HepG2 (cell line): Measurements from ENCODE around the gene RALY. TPM values are rescaled to one million over a fixed set of nuclear protein-coding genes. Genes with fewer than 3 reads are reported as not detected.
A peak's percentile ranks its signal among the peaks of the same experiment; 100 is the strongest.

Source experiments
- FOSL2 ChIP-seq: sonication (generic); formaldehyde crosslinking; IDR thresholded peaks from 2 replicates; pipeline ENCODE4 v1.4.0; 2020; ENCODE audit warnings: missing genetic modification reagents
- HES4 ChIP-seq: sonication (generic); formaldehyde crosslinking; IDR thresholded peaks from 2 replicates; pipeline ENCODE4 v1.9.0; 2021; ENCODE audit warnings: mild to moderate bottlenecking, missing genetic modification reagents, borderline replicate concordance
- LCORL ChIP-seq, 2 experiments: fragments of 450-650 bp in 1 of 2; sonication (generic) in 1 of 2; formaldehyde crosslinking in 1 of 2; IDR thresholded peaks; 2 replicates each; pipeline versions ENCODE4 v1.5.0 to v1.6.1; 2017 to 2020; ENCODE audit warnings: antibody characterized with exemption in 1 of 2, missing genetic modification reagents in 1 of 2
- MTF2 ChIP-seq: sonication (generic); formaldehyde crosslinking; IDR thresholded peaks from 2 replicates; pipeline ENCODE4 v1.5.0; 2020; ENCODE audit warnings: missing genetic modification reagents, borderline replicate concordance
- NCOA2 ChIP-seq: sonication (generic); formaldehyde crosslinking; IDR thresholded peaks from 2 replicates; pipeline ENCODE4 v1.8.0; 2022; ENCODE audit warnings: inconsistent platforms
- NFYC ChIP-seq: IDR thresholded peaks from 2 replicates; pipeline ENCODE4 v1.6.1; 2016; ENCODE audit warnings: missing genetic modification reagents, missing compliant biosample characterization
- PAX8 ChIP-seq: sonication (generic); formaldehyde crosslinking; IDR thresholded peaks from 2 replicates; pipeline ENCODE4 v1.8.0; 2022; ENCODE audit warnings: mild to moderate bottlenecking, missing genetic modification reagents, borderline replicate concordance
- RCOR2 ChIP-seq: IDR thresholded peaks from 2 replicates; pipeline ENCODE4 v1.6.1; 2016; ENCODE audit warnings: missing biosample characterization, missing genetic modification reagents
- SALL2 ChIP-seq: sonication (generic); formaldehyde crosslinking; IDR thresholded peaks from 2 replicates; pipeline ENCODE4 v1.8.1; 2023; ENCODE audit warnings: mild to moderate bottlenecking, missing genetic modification reagents, inconsistent platforms
- SMAD1 ChIP-seq: sonication (generic); formaldehyde crosslinking; IDR thresholded peaks from 2 replicates; pipeline ENCODE4 v1.4.0; 2020; ENCODE audit warnings: missing genetic modification reagents, low read depth, mild to moderate bottlenecking, borderline replicate concordance
- TCF7 ChIP-seq: sonication (generic); IDR thresholded peaks from 2 replicates; pipeline ENCODE4 v1.6.1; 2016; ENCODE audit warnings: antibody characterized with exemption, low read depth
- TSC22D2 ChIP-seq: sonication (generic); formaldehyde crosslinking; IDR thresholded peaks from 2 replicates; pipeline ENCODE4 v1.5.1; 2020; ENCODE audit warnings: missing genetic modification reagents, mild to moderate bottlenecking, borderline replicate concordance
- ZBTB42 ChIP-seq: sonication (generic); formaldehyde crosslinking; IDR thresholded peaks from 2 replicates; pipeline ENCODE4 v1.5.0; 2020; ENCODE audit warnings: mild to moderate bottlenecking, missing genetic modification reagents
- ZEB1 ChIP-seq: IDR thresholded peaks from 2 replicates; pipeline ENCODE4 v1.6.1; 2012; ENCODE audit warnings: mild to moderate bottlenecking, low read depth, inconsistent platforms; ENCODE audit not compliant: insufficient replicate concordance
- ZNF143 ChIP-seq: sonication (generic); formaldehyde crosslinking; IDR thresholded peaks from 2 replicates; pipeline ENCODE4 v1.4.0; 2020; ENCODE audit warnings: missing genetic modification reagents
- ZNF564 ChIP-seq: sonication (generic); formaldehyde crosslinking; IDR thresholded peaks from 2 replicates; pipeline ENCODE4 v1.8.1; 2023; ENCODE audit warnings: mild to moderate bottlenecking, missing genetic modification reagents
- ZNF660 ChIP-seq: sonication (generic); formaldehyde crosslinking; IDR thresholded peaks from 2 replicates; pipeline ENCODE4 v1.5.1; 2020; ENCODE audit warnings: mild to moderate bottlenecking, low read depth, missing genetic modification reagents, borderline replicate concordance
- ZSCAN29 ChIP-seq: sonication (generic); formaldehyde crosslinking; conservative IDR thresholded peaks from 2 replicates; pipeline ENCODE4 v1.4.0; 2020; ENCODE audit warnings: mild to moderate bottlenecking, missing genetic modification reagents
- polyA plus RNA-seq, 8 experiments: library from polyadenylated mRNA; depleted of rRNA in 3 of 8; stranded (reverse) in 7 of 8; unstranded in 1 of 8; fragments of >200 nt; fragmentation: Illumina TruSeq in 4 of 8; extraction: Trizol in 4 of 8; gene quantifications; 2 replicates each; pipeline versions ENCODE4 v1.2.1 to v1.2.3, GENCODE V29; 2011 to 2016; ENCODE audit warnings: low read depth in 4 of 8, missing spikeins in 1 of 8, mixed read lengths in 1 of 8; ENCODE audit not compliant: insufficient read depth in 1 of 8
- total RNA-seq, 5 experiments: library from RNA; depleted of rRNA; stranded (reverse); fragments of >200 nt; fragmentation: Illumina TruSeq; extraction: Trizol; gene quantifications; 2 replicates each; pipeline ENCODE4 v1.2.3, GENCODE V29; 2016; ENCODE audit warnings: low read depth in 1 of 5
- TF ChIP-seq, protein P1 (sequence below): sonication (generic); formaldehyde crosslinking; IDR thresholded peaks from 2 replicates; pipeline ENCODE4 v1.5.1; 2020; ENCODE audit warnings: mild to moderate bottlenecking, missing genetic modification reagents, moderate library complexity
- TF ChIP-seq, protein P2 (sequence below): sonication (generic); formaldehyde crosslinking; IDR thresholded peaks from 2 replicates; pipeline ENCODE4; 2020; ENCODE audit warnings: missing genetic modification reagents, mild to moderate bottlenecking, borderline replicate concordance
- TF ChIP-seq, protein P3 (sequence below): sonication (generic); formaldehyde crosslinking; IDR thresholded peaks from 2 replicates; pipeline ENCODE4 v1.4.0; 2020; ENCODE audit warnings: missing genetic modification reagents, low read depth, mild to moderate bottlenecking, borderline replicate concordance
- TF ChIP-seq, protein P4 (sequence below): sonication (generic); formaldehyde crosslinking; IDR thresholded peaks from 2 replicates; pipeline ENCODE4 v1.8.1; 2023; ENCODE audit warnings: mild to moderate bottlenecking, inconsistent platforms, moderate library complexity, missing genetic modification reagents, borderline replicate concordance

RALY gene
- total and polyA plus RNA-seq, 2 of the 13 experiments (the other 11 are each of a cell fraction or from before 2014, with no cell fraction given): 178 to 186 TPM

DNA sequence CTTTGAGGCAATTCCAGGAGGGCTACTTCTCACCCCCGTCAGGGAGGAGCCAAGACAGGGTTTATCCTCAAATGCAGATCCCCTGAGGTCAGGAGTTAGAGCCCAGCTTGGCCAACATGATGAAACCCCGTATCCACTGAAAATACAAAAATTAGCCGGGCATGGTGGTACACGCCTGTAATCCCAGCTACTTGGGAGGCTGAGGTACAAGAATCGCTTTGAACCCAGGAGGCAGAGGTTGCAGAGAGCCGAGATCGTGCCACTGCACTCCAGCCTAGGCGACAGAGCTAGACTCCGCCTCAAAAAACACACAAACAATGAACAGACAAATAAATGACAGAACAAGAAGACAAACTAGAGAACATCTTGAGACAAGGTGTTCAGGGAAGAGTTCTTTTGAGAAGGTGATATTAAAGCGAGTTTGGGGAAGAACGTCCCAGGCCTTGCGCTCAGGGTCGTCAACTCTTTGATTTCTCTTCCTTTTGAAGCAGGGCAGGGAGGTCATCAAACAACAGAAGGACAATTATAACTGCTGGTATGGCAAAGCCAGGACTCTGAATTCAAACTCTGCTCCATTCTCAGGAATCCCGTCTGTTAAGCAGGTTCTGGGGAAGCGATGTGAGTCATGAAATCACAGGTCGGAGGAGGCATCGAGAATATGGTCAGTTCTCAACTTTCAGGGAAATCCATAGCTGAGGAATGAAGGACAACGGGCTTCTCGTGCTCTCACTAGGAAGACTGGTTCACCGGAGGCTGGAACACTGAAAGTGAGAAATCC is 1.4 kb upstream of the RALY start (continued):
- TF ChIP-seq LCORL (IDR thresholded peaks at IDR 0.05) (no peak), LCORL (CRISPR knock-in tag; IDR thresholded peaks at IDR 0.05) (0 out of 2 replicates have a peak, but pooled peaks have one; percentile 12), ZSCAN29 (CRISPR knock-in tag) (0 out of 2 replicates have a peak, but pooled peaks have one; percentile 11), TSC22D2 (CRISPR knock-in tag) (peak; percentile 10; the same call in 1 of the 2 replicates), SMAD1 (CRISPR knock-in tag) (0 out of 2 replicates have a peak, but pooled peaks have one; percentile 59), PAX8 (CRISPR knock-in tag) (0 out of 2 replicates have a peak, but pooled peaks have one; percentile 15), RCOR2 (CRISPR knock-in tag) (peak; percentile 20; the same call in 1 of the 2 replicates), NCOA2 (CRISPR knock-in tag) (peak; percentile 25; the same call in 1 of the 2 replicates), SALL2 (0 out of 2 replicates have a peak, but pooled peaks have one; percentile 11), FOSL2 (CRISPR knock-in tag) (peak; percentile 5; the same call in 1 of the 2 replicates), ZNF143 (CRISPR knock-in tag) (no peak), NFYC (CRISPR knock-in tag) (no peak; the same call in 1 of the 2 replicates), ZBTB42 (CRISPR knock-in tag) (peak; percentile 72; the same call in 1 of the 2 replicates), ZEB1 (peak; percentile 18), TCF7 (peak; percentile 40; the same call in 1 of the 2 replicates), ZNF564 (peak; percentile 66; the same call in 1 of the 2 replicates), ZNF660 (no peak), HES4 (CRISPR knock-in tag) (peak; percentile 75; the same call in 1 of the 2 replicates), MTF2 (CRISPR knock-in tag) (0 out of 2 replicates have a peak, but pooled peaks have one; percentile 20)
- TF ChIP-seq, protein P1, sequence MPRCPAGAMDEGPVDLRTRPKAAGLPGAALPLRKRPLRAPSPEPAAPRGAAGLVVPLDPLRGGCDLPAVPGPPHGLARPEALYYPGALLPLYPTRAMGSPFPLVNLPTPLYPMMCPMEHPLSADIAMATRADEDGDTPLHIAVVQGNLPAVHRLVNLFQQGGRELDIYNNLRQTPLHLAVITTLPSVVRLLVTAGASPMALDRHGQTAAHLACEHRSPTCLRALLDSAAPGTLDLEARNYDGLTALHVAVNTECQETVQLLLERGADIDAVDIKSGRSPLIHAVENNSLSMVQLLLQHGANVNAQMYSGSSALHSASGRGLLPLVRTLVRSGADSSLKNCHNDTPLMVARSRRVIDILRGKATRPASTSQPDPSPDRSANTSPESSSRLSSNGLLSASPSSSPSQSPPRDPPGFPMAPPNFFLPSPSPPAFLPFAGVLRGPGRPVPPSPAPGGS (CRISPR knock-in tag): peak; percentile 54
- TF ChIP-seq, protein P2, sequence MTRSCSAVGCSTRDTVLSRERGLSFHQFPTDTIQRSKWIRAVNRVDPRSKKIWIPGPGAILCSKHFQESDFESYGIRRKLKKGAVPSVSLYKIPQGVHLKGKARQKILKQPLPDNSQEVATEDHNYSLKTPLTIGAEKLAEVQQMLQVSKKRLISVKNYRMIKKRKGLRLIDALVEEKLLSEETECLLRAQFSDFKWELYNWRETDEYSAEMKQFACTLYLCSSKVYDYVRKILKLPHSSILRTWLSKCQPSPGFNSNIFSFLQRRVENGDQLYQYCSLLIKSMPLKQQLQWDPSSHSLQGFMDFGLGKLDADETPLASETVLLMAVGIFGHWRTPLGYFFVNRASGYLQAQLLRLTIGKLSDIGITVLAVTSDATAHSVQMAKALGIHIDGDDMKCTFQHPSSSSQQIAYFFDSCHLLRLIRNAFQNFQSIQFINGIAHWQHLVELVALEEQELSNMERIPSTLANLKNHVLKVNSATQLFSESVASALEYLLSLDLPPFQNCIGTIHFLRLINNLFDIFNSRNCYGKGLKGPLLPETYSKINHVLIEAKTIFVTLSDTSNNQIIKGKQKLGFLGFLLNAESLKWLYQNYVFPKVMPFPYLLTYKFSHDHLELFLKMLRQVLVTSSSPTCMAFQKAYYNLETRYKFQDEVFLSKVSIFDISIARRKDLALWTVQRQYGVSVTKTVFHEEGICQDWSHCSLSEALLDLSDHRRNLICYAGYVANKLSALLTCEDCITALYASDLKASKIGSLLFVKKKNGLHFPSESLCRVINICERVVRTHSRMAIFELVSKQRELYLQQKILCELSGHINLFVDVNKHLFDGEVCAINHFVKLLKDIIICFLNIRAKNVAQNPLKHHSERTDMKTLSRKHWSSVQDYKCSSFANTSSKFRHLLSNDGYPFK (CRISPR knock-in tag): peak; percentile 53; the same call in 1 of the 2 replicates
- TF ChIP-seq, protein P3, sequence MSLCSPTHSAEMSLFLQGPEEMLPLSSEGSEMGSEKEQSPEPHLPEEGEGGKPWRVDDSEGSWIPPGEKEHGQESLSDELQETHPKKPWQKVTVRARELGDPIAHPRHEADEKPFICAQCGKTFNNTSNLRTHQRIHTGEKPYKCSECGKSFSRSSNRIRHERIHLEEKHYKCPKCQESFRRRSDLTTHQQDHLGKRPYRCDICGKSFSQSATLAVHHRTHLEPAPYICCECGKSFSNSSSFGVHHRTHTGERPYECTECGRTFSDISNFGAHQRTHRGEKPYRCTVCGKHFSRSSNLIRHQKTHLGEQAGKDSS (CRISPR knock-in tag): no peak; the same call in 1 of the 2 replicates
- TF ChIP-seq, protein P4, sequence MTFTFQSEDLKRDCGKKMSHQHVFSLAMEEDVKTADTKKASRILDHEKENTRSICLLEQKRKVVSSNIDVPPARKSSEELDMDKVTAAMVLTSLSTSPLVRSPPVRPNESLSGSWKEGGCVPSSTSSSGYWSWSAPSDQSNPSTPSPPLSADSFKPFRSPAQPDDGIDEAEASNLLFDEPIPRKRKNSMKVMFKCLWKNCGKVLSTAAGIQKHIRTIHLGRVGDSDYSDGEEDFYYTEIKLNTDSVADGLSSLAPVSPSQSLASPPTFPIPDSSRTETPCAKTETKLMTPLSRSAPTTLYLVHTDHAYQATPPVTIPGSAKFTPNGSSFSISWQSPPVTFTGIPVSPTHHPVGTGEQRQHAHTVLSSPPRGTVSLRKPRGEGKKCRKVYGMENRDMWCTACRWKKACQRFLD (CRISPR knock-in tag): 0 out of 2 replicates have a peak, but pooled peaks have one; percentile 31
